Smooth muscle cell of the brain vasculature (primary cell): ENCODE data around the gene SYT11.
"Not testable (repeated sequence)": the region's sequence is repeated elsewhere in the genome, so short reads cannot be mapped to it uniquely, and the experiment has no call there.

Source experiments
- DNase-seq: peaks from one replicate; pipeline ENCODE4 v3.0.0-alpha.2; 2012; ENCODE audit warnings: low read depth, low spot score

SYT11 gene

GRCh38 chr1:155860970-155861510 lies 1.7 kb downstream of the SYT11 start:
- no peak for DNase-seq

GRCh38 chr1:155861896-155862295 lies 2.5 kb downstream of the SYT11 start:
- DNase-seq = no peak

- no peak for DNase-seq
Observed at GRCh38 chr1:155864393-155864792, 5.0 kb downstream of the SYT11 start.

GRCh38 chr1:155867766-155868165 lies 8.4 kb downstream of the SYT11 start:
- DNase-seq = no peak

- no peak for DNase-seq
Observed at GRCh38 chr1:155871390-155871789, 12.0 kb downstream of the SYT11 start.

GRCh38 chr1:155872527-155872926 lies 13.2 kb downstream of the SYT11 start:
- no peak for DNase-seq

GRCh38 chr1:155873860-155874259 lies 14.5 kb downstream of the SYT11 start:
- no peak for DNase-seq

GRCh38 chr1:155877945-155878344 lies 18.6 kb downstream of the SYT11 start:
- DNase-seq = no peak

GRCh38 chr1:155880251-155880650 lies 20.9 kb downstream of the SYT11 start:
- no peak for DNase-seq

GRCh38 chr1:155880950-155881349 lies 21.6 kb downstream of the SYT11 start:
- no peak for DNase-seq

- DNase-seq = no peak
Observed at GRCh38 chr1:155882235-155882634, 22.9 kb downstream of the SYT11 start.

GRCh38 chr1:155882766-155883165 lies 23.4 kb downstream of the SYT11 start:
- DNase-seq = no peak

- no peak for DNase-seq
Observed at GRCh38 chr1:155884031-155884960, 24.9 kb downstream of the SYT11 start.

GRCh38 chr1:155884982-155885381 lies 25.6 kb downstream of the SYT11 start:
- no peak for DNase-seq

- DNase-seq = no peak
Observed at GRCh38 chr1:155888481-155888880, 29.1 kb downstream of the SYT11 start.

GRCh38 chr1:155889566-155889965 lies 30.2 kb downstream of the SYT11 start:
- DNase-seq = no peak

GRCh38 chr1:155890251-155890650 lies 30.9 kb downstream of the SYT11 start:
- no peak for DNase-seq

GRCh38 chr1:155892796-155893195 lies 33.4 kb downstream of the SYT11 start:
- DNase-seq = no peak

- no peak for DNase-seq
Observed at GRCh38 chr1:155893389-155894142, 34.2 kb downstream of the SYT11 start.

- DNase-seq = not testable (repeated sequence)
Observed at GRCh38 chr1:155895617-155896016, 36.2 kb downstream of the SYT11 start.

- not testable (repeated sequence) for DNase-seq
Observed at GRCh38 chr1:155896476-155896875, 37.1 kb downstream of the SYT11 start.

- DNase-seq = no peak
Observed at GRCh38 chr1:155897746-155898145, 38.4 kb downstream of the SYT11 start.
